Astrocyte of the cerebellum (primary cell): ENCODE results near the gene AGRP.

Source experiments
- DNase-seq: peaks from one replicate; pipeline ENCODE4 v3.0.0-alpha.2; 2011; ENCODE audit warnings: low read depth
- H3K4me3 ChIP-seq: 2 replicates; pipeline ENCODE4 v1.5.1; 2011; ENCODE audit warnings: mild to moderate bottlenecking, low read depth, low read length, moderate library complexity
- in situ Hi-C: cut with HindIII; loops from 2 replicates; pipeline ENCODE4 v1.10.0; 2017; ENCODE audit warnings: low sequenced_read_pairs
- TF ChIP-seq, protein P1 (sequence below): IDR thresholded peaks from 2 replicates; pipeline ENCODE4 v1.5.1; 2012; ENCODE audit warnings: low read length, low read depth, moderate library complexity, mild to moderate bottlenecking; ENCODE audit errors: missing control alignments

The AGRP gene

DNA sequence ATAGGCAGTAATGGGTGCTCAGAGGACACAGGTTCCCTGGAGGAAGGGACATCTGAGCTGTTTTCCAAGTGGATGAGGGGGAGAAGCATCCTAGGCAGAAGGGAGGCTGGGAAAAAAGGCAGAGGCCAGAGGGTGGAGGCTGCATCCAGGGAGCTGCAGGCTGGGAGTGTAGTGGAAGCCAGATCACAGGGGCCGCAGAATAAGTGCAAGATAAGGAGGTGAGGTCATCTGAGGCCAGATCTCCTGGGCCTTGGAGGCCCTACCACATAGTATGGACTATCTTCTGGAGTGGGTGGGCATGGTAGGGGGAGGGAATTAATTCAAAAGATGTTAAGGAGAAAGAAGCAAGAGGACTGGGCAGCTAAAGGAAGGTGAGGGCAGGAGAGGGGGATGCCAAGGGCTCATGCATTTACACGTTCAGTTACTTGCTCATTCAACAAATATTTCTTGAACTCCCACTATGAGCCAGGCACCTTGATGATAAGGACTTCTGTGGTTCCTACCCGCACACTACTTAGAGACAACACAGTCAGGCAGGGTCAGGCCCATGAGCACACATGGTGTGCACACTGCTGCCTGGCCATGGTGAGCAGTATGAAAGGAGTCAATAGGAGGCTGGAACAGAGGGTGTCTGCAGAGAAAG lies 42.9 kb upstream of the AGRP start:
- no peak for DNase-seq

DNA sequence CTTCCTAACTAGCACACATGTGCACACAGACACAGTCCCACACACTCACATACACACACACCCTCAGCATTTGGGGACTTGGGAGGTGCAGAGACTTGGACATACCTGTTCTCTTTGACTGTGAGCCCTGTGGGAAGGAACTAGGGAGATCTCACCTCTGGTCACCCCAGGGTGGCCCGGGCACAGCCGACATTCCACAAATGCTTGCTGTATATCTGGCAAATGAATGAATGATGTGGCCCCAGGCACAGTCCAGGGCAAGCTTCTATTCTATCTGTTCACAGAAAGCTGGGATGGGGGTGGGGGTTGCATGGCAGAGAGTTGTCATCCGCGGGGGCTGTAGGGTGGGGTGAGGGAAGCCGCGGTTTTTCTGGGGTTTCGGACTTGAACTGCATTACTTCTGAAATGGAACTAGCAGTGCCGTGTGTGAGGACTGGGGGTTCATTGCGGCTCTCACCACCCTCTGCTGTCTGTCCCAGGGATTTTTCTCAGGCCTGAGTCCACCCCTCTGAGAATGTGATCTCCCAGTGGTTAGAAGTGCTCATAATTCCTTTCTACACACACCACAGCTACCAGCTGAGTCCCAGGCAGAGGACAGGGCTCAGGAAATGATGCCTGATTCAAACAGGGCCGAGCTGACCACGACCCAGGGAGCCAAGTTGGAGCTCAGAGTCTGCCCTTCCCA lies 42.0 kb upstream of the AGRP start:
- DNase-seq: no peak
- in situ Hi-C loops: no loop called here
- no peak overlapping the region for H3K4me3 ChIP-seq
- TF ChIP-seq, protein P1, sequence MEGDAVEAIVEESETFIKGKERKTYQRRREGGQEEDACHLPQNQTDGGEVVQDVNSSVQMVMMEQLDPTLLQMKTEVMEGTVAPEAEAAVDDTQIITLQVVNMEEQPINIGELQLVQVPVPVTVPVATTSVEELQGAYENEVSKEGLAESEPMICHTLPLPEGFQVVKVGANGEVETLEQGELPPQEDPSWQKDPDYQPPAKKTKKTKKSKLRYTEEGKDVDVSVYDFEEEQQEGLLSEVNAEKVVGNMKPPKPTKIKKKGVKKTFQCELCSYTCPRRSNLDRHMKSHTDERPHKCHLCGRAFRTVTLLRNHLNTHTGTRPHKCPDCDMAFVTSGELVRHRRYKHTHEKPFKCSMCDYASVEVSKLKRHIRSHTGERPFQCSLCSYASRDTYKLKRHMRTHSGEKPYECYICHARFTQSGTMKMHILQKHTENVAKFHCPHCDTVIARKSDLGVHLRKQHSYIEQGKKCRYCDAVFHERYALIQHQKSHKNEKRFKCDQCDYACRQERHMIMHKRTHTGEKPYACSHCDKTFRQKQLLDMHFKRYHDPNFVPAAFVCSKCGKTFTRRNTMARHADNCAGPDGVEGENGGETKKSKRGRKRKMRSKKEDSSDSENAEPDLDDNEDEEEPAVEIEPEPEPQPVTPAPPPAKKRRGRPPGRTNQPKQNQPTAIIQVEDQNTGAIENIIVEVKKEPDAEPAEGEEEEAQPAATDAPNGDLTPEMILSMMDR: peak; percentile 35

More for the DNA sequence above, 42.9 kb upstream of the AGRP start:
- TF ChIP-seq, protein P1: no peak
- in situ Hi-C loops: no loop called here
- no peak overlapping the region for H3K4me3 ChIP-seq

DNA sequence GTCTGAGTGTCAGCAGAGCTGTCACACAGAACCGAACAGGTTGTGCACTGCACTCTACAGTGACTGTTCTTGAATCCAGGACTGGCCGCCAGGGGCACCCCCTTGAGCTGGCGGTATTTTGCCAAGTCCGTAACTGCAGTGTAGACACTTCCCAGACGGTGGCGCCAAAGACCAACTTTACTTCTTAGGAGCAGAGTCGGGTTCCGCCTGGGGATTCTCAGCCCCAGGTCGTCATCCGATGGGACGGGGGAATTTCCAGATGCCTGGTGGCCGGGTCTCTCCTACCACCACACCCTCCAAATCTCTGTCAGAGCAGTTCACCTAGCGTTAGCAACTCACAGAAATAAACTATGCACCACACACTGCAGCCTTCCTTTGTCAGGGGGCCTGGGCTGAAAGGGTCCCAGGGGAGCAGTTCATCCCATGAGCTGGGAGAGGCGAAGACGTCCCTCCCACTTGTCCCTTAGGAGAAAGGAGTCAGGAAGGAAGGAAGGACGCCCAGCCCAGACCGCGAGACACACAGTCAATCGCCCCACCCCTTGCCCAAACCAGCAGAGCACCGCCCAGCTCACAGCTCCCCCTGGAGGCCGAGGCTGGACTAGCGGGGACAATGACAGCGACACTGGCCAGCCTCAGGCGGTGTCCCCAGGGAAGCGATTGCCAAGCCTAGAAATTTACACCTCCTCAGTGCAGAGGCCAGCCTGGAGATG lies 37.9 kb upstream of the AGRP start:
- peak; percentile 90 for DNase-seq
- TF ChIP-seq, protein P1: peak; percentile 93
- peak overlapping the region; percentile 56 for H3K4me3 ChIP-seq
- in situ Hi-C loops: no loop called here

DNA sequence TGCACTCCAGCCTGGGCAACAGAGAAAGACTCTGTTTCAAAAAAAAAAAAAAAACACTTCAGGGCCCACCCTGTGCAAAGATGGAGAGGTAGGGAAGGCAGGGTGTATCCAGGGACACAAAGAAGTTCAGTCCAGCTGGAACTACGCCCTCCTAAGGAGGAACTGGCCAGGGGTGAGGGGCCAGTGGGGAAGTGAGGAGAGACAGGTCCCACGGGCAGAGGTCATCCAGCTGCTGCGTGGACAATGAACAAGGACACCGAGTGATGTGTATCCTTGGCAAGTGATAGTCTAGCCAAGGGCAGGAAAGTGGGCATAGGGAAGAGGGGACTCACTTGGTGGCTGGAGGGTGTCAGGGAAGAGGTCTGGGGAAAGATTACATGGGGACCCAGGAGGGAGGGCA lies 35.9 kb upstream of the AGRP start:
- DNase-seq: no peak
- H3K4me3 ChIP-seq: no peak overlapping the region
- in situ Hi-C loops: no loop called here
- TF ChIP-seq, protein P1: no peak

DNA sequence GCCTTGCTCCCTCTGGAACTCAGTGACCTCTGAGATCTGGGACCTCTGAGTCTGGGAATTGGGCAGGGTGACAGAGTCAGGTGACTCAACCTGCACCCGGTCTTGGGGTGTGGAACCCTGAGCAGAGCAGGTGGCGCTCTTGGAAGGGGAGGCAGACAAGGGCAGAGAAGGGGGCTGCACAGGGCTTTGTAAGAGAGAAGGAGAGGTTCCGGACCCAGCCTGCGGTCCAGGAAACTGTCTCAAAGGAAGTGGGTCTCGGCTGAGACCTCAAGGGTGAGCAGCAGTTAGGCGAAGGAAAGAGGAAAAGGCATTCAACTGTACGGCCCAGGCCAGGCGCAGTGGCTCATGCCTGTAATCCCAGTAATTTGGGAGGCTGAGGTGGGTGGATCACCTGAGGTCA lies 35.3 kb upstream of the AGRP start:
- DNase-seq: no peak
- TF ChIP-seq, protein P1: no peak
- in situ Hi-C loops: no loop called here
- H3K4me3 ChIP-seq: no peak overlapping the region

DNA sequence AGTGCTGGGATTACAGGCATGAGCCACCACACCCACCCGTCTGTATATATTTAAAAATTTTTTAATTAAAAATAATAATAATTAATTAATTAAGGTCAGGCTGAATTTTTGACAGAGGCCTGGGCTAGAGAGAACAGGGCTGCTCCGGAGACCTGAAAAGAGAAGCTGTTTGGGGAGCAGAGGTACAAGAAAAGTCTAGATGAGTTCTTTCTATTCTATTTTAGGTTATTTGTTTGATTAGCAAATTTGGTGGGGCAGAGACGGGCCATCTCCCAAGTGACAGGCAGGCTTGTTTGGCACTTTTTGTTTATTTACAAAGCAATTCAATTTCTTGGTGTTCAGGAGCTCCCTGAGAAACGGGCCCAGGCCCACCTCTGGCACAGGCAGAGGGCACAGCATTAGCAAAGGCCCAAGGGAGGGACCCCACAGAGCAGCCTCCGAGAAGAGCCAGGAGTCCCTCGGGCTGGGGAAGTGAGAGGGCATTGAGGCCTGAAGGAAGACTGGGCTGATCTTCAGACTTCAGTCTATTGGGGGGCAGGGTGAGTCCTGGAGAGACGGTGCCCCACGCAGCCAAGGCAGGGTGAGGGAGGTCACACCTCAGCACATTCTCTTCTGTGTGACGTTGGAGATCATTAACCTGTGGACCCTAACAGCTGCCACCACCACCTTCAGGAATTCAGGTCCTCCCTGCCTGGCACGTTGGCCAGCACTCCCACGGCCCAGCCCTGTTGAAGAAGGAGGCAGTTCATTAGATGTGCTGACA lies 34.5 kb upstream of the AGRP start:
- TF ChIP-seq, protein P1: no peak
- DNase-seq: no peak
- in situ Hi-C loops: no loop called here
- no peak overlapping the region for H3K4me3 ChIP-seq
